ENCODE results near the gene CUBN.

CUBN gene

DNA sequence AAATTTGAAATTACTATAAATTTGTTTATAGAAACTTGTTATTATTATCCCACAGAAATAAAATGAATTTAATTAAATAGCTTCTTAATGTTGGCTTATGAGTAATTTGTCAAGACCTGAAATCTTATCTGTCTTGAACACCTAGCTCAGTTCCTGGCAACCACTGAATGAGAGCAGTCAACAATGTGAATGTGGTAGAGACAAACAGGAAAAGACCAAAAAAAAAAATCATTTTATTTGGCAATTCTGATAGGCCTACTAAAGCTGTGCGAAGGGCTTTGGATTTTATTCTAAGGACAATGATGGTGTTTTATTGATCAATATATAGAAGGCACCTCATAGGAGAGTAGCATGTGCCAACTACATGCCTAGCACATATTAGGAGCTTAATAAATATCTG is 184.6 kb downstream of the CUBN start:
- DNase-seq, result no peak

DNA sequence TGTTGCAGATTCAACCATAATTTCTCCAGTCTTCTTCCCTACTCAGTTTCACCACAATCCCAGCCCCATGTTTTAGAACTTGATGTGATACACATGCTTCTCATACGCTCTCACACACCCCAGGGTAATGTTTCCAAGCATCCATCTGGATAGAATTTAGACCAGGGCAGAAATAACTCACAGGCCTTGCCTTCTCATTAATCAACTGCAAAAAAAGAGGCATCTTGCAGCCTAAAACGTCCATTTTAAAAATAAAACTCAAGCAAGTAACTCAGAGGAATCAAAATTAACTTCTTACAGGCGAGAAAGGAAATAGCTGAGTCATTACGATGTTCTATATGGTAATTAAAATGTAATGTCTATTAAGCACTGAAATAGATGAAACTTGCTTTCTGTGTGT is 185.2 kb downstream of the CUBN start:
- DNase-seq, result no peak

DNA sequence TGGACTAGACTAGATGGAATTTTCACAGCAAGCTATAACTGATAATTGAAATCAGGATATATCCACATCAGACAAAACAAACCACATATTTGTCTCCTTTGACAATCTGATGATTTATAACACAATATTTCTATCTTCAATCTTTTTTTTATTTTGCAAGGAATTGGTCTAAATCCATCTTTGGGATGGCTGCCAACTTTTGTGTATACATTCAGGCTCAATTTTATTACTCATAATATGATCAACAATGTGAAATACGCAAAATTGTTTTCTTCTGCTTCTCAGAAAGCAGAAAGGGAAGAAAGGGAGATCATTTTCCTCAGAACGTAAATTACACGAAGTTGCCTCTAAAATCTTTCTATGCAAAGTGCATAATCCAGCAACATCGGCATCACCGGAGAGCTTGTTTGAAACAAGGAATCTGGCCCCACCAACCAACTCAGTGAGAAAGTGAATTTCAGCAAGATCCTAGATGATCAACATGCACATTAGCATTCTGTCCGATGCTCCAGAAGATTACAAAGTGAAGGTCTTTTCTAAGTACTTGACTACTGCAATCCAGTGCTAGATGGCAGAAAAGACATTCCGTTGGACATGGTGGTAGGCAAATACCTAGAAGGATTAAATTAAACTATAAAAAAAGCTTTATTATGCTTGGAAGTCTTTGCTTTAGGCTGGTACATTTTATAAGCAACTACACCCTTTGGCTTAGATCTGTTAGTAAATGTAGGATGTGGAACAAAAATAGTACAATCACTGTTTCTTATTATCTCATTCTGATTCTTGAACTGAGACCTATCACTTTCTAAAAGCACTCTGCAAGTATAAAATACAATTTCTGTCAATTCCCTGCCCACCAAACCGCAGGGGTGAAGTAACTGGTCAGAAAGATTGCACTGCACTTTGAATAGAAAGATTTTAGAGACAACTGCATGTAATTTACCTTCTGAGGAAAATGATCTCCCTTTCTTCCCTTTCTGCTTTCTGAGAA is 186.0 kb downstream of the CUBN start:
- DNase-seq, result no peak

DNA sequence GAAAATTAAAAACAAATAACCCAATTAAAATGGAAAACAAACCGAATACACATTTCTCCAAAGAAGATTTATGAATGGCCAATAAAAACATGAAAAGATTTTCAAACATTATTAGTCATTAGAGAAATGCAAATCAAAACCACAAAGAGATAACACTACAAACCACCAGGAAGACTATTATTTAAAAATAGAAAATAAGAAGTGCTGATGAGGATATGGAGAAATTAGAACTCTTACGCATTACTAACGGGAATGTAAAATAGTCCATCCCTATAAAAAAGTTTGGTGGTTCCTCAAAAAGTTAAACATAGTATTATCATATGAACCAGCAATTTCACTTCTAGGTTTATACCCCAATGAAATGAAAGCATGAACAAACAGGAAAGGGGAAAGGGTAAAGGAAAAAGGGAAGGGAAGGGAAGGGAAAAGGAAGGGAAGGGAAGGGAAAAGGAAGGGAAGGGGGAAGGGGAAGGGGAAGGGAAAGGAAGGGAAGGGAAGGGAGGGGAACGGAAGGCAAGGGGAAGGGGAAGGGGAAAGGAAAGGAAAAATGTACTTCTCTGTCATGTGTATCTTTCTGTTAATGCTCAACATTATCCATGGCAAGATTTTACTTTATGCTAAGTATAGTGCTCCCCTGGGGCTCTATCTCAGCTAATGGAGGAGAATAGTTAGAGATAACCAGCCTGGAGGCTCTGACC is 187.1 kb downstream of the CUBN start:
- DNase-seq, result peak in 2 of 3 donors; percentile 67 to 69

DNA sequence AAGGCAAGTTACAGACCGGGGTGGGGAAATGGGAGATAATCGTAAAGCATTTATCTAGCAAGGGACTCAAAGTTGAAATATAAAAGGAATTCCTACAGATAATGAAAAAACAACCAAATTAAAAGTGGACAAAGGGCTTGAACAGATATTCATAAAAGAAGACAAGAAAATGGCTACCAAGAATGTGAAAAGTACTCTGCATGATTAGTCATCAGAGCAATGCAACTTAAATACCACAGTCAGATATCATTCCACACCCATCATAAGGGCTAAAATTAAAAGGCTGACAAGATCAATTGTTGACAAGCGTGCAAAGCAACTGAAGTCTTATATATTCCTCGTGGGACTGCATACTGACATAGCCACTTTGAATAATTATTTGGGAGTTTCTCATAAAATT is 187.7 kb downstream of the CUBN start:
- DNase-seq, result peak in 1 of 3 donors; percentile 30

DNA sequence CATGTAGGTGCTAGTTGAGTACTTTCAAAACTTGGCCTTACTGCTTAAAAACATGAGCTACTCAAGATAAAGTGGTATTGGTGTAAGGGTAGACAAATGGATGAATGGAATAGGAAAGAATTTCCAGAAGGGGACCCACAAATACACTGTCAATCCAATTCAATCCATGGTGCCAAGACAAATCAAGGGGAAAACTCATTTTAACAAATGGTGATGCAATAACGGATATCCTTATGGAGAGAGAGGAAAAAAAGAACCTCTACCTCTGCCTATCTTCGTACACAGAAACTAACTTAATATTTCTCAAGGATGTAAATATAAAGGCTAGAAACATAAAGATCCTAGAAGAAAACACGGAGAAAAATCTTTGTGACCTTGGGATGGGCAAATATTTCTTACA is 188.5 kb downstream of the CUBN start:
- no peak for DNase-seq

DNA sequence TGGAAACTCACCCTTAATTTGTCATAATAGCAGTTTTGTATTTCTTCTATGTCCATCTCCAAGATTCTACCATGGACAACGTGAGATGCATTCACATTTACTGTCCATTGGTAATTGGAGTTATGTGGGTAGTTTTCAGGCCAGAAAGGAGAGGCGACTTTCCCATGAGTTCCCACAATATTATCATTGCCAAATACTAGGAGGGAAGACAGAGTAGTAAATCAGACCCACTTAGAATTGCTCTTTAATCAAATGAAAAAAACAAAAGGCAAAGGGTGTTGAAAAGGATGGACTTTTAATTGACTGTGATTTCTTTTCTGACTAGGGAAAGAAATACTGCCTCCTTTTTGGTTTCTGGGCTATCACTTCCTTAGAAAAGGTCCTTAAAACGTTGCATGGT is 190.7 kb downstream of the CUBN start:
- no peak for DNase-seq

DNA sequence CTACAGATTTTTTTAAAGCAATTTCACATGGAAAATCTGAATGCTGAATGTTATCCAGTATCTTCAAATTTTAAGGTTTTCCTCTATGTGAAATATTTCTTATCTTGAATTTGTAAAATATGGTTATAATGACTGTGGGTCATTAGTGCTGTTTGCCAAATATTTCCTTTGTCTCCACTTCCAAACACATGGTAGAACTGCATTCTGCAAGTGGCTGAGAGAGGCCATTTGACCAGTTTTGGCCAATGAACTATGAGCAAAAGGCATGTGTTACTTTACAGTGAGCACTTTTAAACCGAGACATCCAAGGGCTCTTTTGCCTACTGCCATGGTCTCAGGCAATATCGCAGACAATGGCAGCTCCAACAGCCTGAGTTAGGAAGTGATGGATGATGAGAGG is 195.2 kb downstream of the CUBN start:
- DNase-seq, result no peak

DNA sequence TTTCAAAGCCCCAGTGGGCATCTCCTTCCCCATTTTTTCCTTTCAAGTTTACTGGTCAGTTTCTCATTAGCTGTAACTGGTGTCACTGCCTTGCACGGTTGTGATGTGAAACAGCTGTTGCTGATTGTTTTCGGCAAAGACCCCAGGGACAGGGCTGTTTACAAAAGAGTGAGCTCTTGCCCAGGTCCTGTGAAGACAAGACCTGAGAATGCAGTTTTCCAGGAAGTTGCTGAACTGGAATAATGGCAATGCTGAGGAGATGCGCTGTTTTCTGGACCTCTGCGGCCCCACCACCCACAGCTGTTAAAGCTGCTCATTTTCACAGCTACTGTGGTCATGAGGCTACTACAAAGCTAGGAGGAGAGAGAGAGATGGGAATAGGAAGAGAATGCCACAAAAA is 195.8 kb downstream of the CUBN start:
- DNase-seq, result no peak

DNA sequence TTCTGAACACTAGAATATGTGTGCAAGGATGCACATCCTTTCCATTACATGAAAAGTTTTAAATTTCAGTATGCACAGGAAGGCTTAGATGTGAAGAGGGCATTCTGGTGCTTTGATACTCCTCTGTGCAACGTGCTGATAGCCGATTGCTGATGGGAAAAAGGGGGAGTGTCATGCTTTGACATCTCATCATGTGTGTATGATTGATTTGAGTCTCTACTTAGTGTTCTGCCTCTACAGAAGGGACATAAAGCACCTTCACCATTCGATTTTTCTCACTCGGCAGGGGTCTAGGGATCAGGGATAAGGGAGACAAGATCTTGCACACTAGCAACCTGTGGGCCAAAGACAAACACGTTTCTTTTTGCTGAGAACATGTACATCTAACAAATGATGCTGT is 197.7 kb downstream of the CUBN start:
- no peak for DNase-seq

DNA sequence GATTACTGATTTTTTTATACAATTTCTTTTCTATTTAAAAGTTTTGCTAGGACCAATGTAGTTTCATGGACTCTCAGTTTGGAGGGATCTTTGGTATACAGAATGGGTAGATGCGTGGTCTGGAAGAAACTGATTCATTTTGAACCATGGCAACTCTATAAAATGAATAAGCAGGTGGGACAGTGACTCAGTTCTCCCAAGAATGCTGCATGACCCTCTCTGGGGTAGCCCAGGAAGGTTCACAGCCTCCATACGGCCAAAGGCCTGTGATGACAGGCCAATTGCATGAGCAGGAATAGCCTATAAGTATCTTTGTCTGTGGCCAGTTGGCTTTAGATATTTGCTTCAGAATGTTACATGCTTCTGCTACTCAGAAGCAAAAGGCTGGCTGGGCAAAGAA is 199.1 kb downstream of the CUBN start:
- no peak for DNase-seq

DNA sequence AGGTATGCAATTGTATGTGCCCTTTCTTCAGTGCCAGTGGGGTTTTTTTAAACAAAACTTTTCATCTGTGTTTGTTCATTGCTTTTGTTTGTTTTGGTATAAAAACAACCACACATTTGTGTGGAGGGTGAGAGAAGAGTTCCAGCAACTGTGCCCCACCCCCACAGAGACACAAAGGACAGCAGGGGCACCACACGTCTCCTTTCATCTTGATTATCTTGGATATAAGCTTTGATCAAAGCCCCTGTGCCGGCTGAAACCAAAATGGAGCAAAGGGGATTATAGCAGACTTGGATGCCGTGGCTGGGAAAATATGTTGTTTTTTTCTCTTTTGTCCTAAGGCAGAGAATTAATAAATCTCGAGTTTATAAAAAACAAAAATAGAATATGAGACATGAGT is 200.5 kb downstream of the CUBN start:
- DNase-seq, result no peak

DNA sequence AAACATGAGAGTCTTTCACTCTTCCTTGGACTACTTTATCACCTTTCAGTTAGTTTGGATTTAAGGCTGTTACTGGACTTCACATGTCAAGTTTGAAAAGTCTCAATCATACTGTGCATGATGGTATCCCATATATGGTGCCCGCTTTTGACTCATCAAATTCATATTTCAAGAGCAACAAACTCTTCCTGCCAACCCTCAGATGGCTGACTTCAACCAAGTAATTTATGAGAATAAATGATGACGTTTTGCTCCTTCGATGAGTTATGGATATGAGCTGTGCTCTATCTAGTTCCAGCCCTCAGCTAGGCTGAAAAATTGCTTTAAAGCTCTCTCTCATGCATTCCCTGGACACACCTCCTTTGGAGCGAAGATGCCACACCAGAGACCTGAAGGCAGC is 202.1 kb downstream of the CUBN start:
- DNase-seq, result no peak

DNA sequence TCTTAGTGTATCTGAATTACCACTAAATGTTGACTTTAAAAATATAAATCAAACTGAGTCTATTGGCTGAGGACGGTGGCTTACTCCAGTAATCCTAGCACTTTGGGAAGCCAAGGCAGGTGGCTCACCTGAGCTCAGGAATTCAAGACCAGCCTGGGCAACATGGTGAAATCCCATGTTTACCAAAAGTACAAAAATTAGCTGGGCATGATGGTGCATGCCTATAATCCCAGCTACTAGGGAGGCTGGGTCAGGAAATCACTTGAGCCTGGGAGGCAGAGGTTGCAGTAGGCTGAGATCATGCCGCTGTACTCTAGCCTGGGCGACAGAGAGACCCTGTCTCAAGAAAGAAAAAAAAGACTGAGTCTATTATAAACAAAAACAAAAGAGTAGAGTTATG is 205.9 kb downstream of the CUBN start:
- DNase-seq, result no peak

DNA sequence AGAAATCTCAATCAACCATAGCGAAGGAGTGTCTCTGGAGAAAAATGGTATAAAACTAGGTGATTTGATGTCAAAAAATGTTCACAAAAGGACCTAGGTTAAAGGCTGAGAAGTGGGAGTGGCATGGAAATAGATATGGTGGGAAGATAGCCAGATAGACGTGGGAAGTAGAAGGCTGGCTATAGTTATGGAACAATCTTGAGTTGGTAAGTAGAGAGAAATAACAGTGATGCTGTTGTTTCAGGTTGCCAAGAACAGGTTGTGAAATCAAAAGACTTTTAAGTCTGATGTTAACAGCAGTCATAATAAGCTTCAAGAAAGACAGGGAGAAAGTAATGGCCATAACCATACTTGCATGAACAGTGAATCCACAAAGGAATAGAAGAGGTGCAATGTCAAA is 206.3 kb downstream of the CUBN start:
- no peak for DNase-seq

DNA sequence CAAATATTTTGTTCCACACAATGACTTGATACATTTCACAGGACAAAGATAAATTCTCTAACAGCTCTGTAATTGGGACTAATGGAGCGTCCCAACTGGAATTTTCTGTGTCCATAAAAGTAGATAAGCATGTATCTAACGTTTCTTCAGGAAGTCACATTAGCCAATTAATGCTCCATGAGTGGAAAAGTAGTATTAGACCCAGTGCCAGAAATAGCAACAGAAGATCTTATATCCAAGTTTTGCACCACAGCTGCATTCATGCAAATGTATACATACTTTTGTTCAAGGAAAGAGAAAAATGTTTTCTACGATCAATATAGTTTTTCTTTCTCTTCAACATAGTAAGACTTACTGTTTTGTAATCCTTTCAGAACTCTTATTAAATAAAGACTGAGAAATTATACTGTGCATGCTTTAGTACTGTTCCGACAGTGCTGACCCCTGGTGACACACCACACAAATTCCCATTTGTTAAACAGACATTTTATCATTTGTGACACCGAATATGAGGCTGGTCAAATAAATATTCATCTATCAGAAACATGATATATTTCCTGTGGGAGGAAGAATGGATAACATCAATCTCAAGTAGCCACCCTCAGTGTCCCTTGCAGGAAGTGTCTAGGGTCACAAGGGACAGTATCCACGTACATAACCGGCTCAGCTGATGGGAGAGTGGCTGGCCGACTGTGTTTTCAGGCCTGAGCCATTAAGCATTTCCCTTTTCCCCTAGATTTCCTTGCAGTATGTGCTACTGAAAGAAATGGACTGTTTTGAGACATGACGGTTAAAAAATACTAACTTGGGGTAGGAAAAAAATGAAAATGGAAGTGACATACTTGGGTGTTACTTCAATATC is 210.3 kb downstream of the CUBN start:
- DNase-seq, result no peak

DNA sequence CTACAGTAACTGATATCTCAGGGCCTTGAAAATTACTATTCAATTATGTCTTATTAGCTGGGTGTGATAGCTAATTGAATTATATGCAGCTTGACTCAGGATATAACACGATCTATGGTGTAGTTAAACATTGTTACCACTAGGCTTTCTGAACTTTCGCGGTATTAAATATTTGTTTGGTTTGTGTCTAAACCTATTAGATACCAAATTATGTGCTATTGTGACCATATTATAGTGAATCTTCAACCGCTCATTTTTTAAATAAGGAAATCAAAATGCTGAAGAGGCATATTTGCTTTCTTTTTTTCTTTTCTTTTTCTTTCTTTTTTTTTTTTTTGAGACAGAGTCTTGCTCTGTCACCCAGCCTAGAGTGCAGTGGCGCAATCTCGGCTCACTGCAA is 213.1 kb downstream of the CUBN start:
- DNase-seq, result no peak

DNA sequence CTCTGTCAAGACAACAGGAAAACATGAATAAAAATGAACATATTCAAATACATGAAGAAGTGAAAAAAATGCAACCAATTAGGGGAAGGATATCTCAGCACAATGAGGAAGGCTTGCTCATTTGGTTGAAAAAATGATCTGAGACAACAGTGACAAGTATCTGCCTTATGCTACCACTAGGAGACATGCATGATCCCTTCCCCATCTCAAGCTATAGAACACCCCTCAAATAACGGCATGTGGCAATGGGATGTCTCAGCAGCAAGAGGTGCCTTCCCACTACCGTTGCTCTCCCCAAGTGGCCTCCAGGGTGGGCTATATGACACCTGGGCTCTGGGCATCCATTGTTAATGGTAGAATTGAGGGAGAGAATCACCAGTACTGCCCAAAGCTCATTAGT is 214.3 kb downstream of the CUBN start:
- peak in 2 of 3 donors; percentile 31 to 39 for DNase-seq

DNA sequence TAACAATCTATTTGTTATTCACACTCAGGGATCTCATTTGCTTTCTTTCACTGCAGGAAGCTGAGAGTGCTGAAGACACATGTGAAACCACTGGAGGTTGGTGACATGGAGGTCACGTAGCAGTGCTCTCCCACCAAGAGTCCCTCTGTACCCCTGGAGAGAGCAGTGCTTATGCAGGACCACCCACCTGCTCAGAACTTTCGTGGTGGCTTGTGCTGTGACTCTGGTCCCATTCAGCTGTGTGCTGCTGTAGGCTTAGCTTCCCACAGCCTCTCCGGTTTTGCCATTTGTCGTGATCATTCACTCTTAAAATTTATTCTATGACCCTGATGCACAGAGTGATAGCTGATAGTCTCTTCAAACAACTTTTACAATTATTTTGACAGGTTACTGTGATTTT is 216.3 kb downstream of the CUBN start:
- no peak for DNase-seq

DNA sequence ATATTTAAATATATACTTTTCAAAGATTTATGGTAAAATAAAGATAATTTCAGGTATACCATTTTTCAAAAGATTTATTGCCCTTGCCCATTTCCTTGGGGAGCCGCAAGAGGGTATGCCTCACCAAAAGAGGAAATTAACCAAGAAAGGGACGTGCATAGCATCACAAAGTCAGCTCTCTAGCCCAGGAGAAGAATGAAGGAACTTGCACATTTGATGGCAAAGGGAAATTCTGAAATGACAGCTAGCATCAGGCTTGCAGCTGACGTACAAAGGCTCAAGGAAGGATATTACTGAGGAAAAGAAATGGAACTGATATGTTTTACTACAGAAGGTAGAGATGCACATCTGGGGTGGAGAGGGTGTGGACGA is 218.8 kb downstream of the CUBN start:
- peak; percentile 84 to 95 (median 92) for DNase-seq

DNA sequence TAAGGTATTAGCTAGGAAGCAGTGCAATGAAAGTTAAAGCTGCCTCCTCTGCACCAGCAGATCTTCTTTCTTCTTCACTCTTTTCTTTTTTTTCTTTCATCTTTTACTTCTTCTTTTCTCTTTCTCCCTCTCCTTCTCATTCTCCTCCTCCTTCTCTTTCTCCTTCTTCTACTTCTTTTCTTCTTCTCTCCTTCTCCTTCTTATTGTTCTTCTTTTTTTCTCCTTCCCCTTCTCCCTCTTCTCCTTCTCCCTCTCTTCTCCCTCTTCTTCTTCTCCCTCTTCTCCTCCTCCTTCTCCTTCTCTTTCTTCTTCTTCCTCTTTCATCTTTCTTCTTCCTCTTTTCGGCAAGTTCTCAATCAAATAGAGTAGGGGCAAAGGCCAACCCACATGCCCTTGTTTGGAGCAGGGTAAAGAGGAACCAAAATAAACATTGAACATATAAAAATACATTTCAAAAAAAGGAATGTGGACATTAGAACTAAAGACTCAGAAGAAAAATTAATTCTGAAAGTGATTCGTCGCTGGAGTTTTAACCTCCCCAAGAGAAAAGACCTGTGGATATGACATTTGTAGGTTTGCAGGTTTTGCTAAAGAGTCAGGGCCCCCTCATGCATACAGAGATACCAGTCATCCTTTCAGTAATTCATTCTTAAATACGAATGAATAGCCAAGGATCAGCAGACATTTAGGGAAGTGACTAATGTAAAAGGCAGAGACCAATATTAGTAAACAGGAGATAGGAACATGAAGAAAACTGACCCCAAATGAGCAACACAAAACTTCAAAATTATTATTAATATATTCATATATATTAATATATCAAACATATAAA is 219.4 kb downstream of the CUBN start:
- peak; percentile 45 to 77 (median 74) for DNase-seq

DNA sequence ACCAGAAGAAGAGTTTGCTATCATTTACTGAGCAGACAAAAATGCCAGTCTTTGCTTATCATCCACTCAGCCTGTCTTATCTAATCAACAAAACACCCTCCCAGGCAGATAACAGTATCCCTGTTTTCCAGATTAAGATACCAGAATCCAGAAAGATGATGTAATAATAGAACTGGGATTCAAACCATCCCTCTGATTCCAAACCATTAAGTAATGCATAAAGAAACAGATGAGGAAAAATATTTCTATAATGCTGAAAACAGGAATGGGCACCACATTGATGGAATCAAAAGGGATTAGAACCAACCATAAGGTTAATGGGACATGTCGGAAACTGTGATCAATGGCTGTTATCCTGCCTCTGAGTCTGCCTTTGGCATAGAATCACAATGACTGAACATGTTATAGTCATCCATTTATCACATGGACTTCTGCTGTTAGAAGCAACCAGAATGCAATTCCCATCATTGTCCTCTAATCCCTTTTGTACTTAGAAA is 220.3 kb downstream of the CUBN start:
- DNase-seq, result no peak

Measured in suppressor macrophage treated with lipopolysaccharide for 1 hour (primary cell).